Stimulated activated CD8-positive, alpha-beta memory T cell treated with anti-CD3 and anti-CD28 coated beads, Interleukin-7, amount 100 ng/mL, for 48 hours (primary cell): ENCODE measurements around the gene LAMC1.

Experiments
- DNase-seq, 2 donors: peaks; one replicate each; pipeline ENCODE4 v3.0.0-alpha.2; 2020; ENCODE audit warnings: low read depth in 1 of 2; ENCODE audit errors: extremely low read depth in 1 of 2

Gene LAMC1

DNA sequence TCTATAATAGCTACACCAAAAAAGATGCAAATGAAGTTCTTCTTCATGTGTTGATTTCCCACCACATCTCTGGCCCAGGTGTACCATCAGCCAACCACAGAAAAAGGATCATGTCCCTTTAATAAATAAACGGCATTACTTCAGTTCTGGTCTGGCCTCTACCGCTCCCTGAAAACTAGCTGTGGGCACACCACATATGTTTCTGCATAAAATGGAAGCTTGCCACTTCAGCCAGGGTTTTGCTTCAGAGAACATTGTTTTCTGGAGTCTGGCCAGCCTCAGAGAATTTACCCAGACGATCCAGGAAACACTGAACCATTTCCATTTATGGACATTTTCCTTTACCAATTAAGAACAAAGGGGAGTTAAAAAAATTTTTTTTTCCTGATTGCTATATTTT is 157.0 kb downstream of the LAMC1 start:
- no peak for DNase-seq

DNA sequence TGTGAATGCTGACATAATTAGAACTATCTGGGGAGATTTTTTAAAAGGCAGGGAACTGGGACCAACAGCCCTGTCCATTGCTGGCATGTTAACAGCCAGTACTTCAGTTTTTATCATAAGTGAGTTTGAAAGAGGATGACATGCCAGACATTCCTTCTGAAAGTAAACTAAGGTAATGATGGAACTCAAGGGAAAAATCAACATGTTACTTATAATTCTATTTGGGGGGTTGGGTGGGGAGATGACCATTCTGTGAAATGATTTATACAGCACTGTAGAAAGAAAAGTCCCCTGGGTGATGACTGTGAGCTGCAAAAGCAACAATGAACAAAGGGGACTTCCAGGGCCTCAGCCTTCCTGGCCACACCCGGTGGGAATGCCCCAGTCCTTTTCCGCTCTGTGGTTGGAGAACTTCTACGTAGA is 157.4 kb downstream of the LAMC1 start:
- no peak for DNase-seq

DNA sequence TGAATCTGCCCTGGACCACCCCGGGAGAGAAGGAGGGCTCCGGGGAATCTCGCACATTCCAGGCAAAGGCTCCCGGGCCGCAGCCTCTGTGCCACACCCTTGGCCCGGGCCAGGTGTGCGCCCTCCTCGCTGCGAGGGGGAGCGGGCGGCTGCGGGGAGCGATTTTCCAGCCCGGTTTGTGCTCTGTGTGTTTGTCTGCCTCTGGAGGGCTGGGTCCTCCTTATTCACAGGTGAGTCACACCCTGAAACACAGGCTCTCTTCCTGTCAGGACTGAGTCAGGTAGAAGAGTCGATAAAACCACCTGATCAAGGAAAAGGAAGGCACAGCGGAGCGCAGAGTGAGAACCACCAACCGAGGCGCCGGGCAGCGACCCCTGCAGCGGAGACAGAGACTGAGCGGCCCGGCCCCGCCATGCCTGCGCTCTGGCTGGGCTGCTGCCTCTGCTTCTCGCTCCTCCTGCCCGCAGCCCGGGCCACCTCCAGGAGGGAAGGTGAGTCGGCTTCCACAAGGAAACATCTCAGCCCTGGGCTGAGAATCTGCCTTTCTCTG is 162.8 kb downstream of the LAMC1 start, which contains the start of gene LAMC2:
Gene LAMC2 (plus strand): TSS at position 324 of the 550 bp plus-strand sequence. CDS start 89 bp downstream, at position 413.
- DNase-seq = peak in 1 of 2 donors; percentile 12

DNA sequence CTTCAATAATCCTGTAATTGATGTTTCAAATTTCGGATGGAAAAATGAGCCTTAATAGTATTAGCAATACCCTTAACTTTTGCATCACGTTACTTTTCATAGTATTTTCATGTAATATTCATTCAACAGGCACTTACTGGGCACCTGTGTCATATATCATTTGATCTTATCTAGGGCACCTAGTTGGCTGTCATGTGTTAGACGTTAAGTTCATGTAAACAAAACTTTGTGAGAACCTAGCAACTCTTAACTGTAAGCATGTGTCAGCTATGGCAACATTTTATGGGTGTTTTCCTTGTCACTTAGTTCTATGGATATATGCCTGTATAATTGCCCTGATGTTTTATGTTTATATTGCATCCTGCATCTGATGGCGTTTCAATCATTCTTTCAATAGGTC is 163.6 kb downstream of the LAMC1 start:
- no peak for DNase-seq

DNA sequence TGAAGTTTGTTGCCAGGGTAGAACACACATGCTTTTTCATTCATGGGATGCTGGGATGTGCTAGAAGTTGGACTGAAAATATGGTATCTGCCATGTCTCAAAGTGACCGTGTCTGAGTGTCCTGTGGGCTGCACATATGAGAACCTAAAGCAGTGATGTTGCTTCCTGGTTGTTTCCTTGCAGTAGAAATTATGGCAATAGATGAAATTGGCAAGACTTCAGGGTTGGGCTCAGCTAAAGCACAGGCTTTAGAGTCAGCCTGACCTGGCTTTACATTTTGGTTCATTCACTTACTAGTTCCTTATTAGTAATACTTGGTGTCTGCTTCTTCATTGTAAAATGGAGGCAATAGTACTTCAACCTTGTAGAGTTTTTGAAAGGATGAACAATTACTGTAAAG is 165.0 kb downstream of the LAMC1 start:
- no peak for DNase-seq

DNA sequence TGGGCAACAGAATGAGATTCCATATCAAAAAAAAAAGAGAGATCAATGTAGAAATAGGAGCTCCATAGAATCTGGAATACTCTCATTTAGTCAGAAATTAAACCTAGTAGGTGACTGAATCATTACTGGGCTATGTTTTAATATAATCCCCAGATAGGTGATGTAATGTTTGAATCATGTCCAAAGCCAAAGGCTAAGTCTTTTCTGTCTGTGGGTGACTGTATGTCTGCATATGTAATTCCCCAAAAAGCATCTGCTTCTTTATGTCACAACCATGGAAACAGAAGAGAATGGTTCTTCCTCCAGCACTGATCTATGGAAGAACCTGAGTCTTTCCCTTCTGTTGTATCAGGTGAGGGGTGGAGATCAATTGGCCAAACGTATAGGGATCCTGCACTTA is 168.6 kb downstream of the LAMC1 start:
- no peak for DNase-seq

DNA sequence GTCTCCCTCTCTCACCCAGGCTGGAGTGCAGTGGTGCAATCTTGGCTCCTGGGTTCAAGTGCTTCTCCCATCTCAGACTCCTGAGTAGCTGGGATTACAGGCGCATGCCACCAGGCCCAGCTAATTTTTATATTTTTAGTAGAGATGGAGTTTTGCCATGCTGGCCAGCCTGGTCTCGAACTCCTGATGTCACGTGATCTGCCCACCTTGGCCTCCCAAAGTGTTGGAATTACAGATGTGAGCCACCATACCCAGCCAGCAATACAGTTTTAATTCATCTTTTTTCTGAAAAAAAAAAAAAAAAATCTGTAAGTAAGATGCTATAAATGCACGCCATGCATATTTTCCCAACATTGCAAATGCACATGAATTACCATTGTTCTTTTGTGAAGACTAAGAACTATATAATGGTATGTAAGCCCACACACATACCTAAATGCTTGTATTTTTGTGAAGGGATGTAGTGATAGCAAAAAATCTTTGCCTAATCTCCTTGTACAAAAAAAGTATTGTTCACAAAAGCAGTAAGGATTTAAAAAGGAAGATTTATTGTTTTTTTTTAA is 170.8 kb downstream of the LAMC1 start:
- no peak for DNase-seq

DNA sequence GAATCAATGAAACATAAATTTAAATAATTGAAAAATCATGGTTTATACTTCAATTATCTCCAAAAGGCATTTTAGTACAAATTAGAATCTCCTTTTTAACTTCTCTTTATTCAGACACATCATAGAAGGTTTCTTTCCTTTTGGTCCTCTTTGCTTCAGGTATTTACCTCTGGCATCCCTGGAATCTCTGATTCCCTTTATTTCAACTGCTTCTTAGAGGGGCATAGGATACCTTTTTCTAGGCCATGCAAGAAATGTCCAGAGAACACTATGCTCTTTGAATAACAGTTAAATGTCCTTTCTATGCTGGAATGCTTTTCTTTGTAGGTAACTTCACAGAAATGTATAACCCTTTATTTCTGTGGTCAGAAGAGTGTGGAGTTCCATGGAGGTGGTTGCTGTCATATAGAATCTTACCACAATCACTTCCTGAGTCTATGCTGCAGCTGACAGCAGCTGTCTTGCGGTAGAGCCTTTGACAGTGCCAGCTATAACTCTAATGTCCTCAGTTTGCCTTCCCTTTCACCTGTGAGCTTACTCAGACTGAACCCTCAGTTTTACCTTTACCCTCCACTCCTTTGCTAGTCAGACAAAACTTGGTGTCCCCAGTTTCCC is 171.4 kb downstream of the LAMC1 start:
- no peak for DNase-seq

DNA sequence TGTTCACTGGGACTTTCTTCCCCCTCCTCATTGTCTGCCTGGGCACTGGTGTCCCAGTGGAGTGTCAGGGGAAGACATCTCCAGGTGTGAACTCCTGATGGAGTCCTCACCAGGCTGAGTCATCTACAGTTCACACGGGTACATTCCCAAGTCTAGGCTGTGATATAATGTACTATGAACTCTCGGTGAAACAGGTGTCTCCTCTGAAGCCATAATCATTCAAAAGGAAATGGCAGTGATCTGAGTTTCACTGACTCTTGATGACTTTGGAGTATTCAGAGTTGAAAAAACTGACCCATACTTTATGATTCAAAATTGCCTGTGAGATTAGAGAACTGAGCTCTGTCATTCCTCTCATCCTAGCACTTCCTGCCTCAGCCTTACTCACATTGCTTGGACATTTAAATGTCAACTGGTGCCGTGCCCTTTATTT is 171.9 kb downstream of the LAMC1 start:
- no peak for DNase-seq
